H1 (cell line): Measurements from ENCODE around the gene PHLDA2. TPM values are rescaled to one million over a fixed set of nuclear protein-coding genes. Genes with fewer than 3 reads are reported as not detected.

Experiments
- CTCF ChIA-PET: fragments of 300-600 bp; sonication (Branson Sonifier 250); formaldehyde crosslinking; loops from one replicate; lab custom pipeline; 2021; ENCODE audit not compliant: partially characterized antibody; lab: Charles Lee
- POLR2A ChIA-PET: fragments of 300-600 bp; sonication (Branson Sonifier 250); formaldehyde crosslinking; loops from one replicate; lab custom pipeline; 2021; ENCODE audit warnings: inconsistent platforms; ENCODE audit not compliant: partially characterized antibody; lab: Charles Lee
- DNase-seq, 2 experiments: peaks; one replicate each; pipeline versions ENCODE4 v3.0.0 to v3.0.0-alpha.2; 2010 to 2022; ENCODE audit warnings: low spot score in 2 of 2, low read depth in 1 of 2, mixed read lengths in 1 of 2
- FAIRE-seq: peaks from 2 replicates; lab custom pipeline; 2011; peaks lifted over from hg19 to GRCh38; lab: Jason Lieb, UNC
- H2AFZ ChIP-seq: 2 replicates; pipeline ENCODE4 v1.8.1; 2012; ENCODE audit warnings: low read length, inconsistent platforms
- H2AK5ac ChIP-seq: 2 replicates; pipeline ENCODE4 v1.6.1; 2013; ENCODE audit warnings: low read depth, low read length
- H2BK120ac ChIP-seq: replicated peaks from 2 replicates; pipeline ENCODE3; 2013; ENCODE audit warnings: low read depth, low read length, inconsistent platforms
- H2BK12ac ChIP-seq: 2 replicates; pipeline ENCODE4 v1.6.1; 2013; ENCODE audit warnings: low read depth, low read length
- H2BK15ac ChIP-seq: 2 replicates; pipeline ENCODE4 v1.6.1; 2013; ENCODE audit warnings: low read length
- H2BK20ac ChIP-seq: 2 replicates; pipeline ENCODE4 v1.6.1; 2013; ENCODE audit warnings: low read length
- H2BK5ac ChIP-seq: 2 replicates; pipeline ENCODE4 v1.6.1; 2013; ENCODE audit warnings: low read depth, low read length
- H3K14ac ChIP-seq: 2 replicates; pipeline ENCODE4 v1.6.1; 2013; ENCODE audit warnings: inconsistent platforms; ENCODE audit not compliant: insufficient read length
- H3K18ac ChIP-seq: 2 replicates; pipeline ENCODE4 v1.6.1; 2013; ENCODE audit warnings: low read length; ENCODE audit errors: extremely low read depth
- H3K23ac ChIP-seq: 2 replicates; pipeline ENCODE4 v1.6.1; 2013; ENCODE audit warnings: inconsistent platforms; ENCODE audit not compliant: insufficient read length
- H3K23me2 ChIP-seq: 2 replicates; pipeline ENCODE4 v1.6.1; 2013; ENCODE audit warnings: low read depth, low read length
- H3K27ac ChIP-seq: 2 replicates; pipeline ENCODE4 v1.6.1; 2011; ENCODE audit warnings: low read depth, low read length, inconsistent platforms
- H3K27me3 ChIP-seq, 4 experiments: replicated peaks in 1 of 4; 1 replicate in 1 of 4; 2 replicates in 3 of 4; pipeline versions ENCODE4 v1.6.1 to v1.8.1; 2011 to 2013; ENCODE audit warnings: low read length in 3 of 4, mild to moderate bottlenecking in 3 of 4, inconsistent platforms in 2 of 4, mixed read lengths in 2 of 4, moderate library complexity in 1 of 4; ENCODE audit not compliant: control insufficient read depth in 3 of 4, insufficient read depth in 3 of 4; ENCODE audit errors: extremely low read depth in 1 of 4
- H3K36me3 ChIP-seq, 4 experiments: 2 replicates each; pipeline versions ENCODE4 v1.6.1 to v1.8.1; 2011 to 2013; ENCODE audit warnings: mild to moderate bottlenecking in 4 of 4, low read length in 3 of 4, moderate library complexity in 2 of 4, control low read depth in 1 of 4, inconsistent platforms in 1 of 4; ENCODE audit not compliant: insufficient read depth in 4 of 4, control insufficient read depth in 2 of 4
- H3K4ac ChIP-seq: replicated peaks from 2 replicates; pipeline ENCODE3; 2013; ENCODE audit warnings: low read length, low read depth, mixed read lengths, inconsistent platforms; ENCODE audit not compliant: insufficient read length
- H3K4me1 ChIP-seq, 4 experiments: replicated peaks in 1 of 4; 1 replicate in 1 of 4; 2 replicates in 3 of 4; pipeline versions ENCODE4 v1.6.1 to v1.8.1; 2011 to 2013; ENCODE audit warnings: low read length in 3 of 4, inconsistent platforms in 2 of 4, mixed read lengths in 1 of 4; ENCODE audit not compliant: insufficient read depth in 4 of 4, control insufficient read depth in 3 of 4
- H3K4me2 ChIP-seq, 2 experiments: 2 replicates each; pipeline versions ENCODE4 v1.6.1 to v1.8.1; 2011 to 2013; ENCODE audit warnings: low read depth in 2 of 2, low read length in 2 of 2, control low read depth in 1 of 2, inconsistent platforms in 1 of 2, mild to moderate bottlenecking in 1 of 2; ENCODE audit not compliant: insufficient read depth in 1 of 2
- H3K4me3 ChIP-seq, 4 experiments: fragments of 200-600, 300-600 bp in 1 of 4; sonication (generic), shearing (Covaris generic), sonication (Bioruptor Twin) in 1 of 4; 2 replicates each; pipeline versions ENCODE4 v1.5.1 to v1.8.1; 2011 to 2016; ENCODE audit warnings: low read length in 4 of 4, low read depth in 3 of 4, control low read depth in 2 of 4, inconsistent platforms in 2 of 4, mild to moderate bottlenecking in 2 of 4, mixed read lengths in 1 of 4, moderate library complexity in 1 of 4; ENCODE audit not compliant: insufficient read depth in 2 of 4; ENCODE audit errors: extremely low read depth in 1 of 4
- H3K56ac ChIP-seq: replicated peaks from 2 replicates; pipeline ENCODE3; 2013; ENCODE audit warnings: low read depth, mild to moderate bottlenecking, mixed read lengths, low read length, inconsistent platforms; ENCODE audit not compliant: insufficient read length
- H3K79me1 ChIP-seq: 2 replicates; pipeline ENCODE4 v1.6.1; 2013; ENCODE audit warnings: low read depth, low read length, control low read depth
- H3K79me2 ChIP-seq, 2 experiments: 2 replicates each; pipeline versions ENCODE4 v1.6.1 to v1.8.1; 2012 to 2013; ENCODE audit warnings: low read length in 2 of 2, mild to moderate bottlenecking in 2 of 2, inconsistent platforms in 1 of 2; ENCODE audit not compliant: insufficient read depth in 2 of 2, control insufficient read depth in 1 of 2
- H3K9ac ChIP-seq, 4 experiments: replicated peaks in 1 of 4; 1 replicate in 1 of 4; 2 replicates in 3 of 4; pipeline versions ENCODE4 v1.6.1 to v1.8.1; 2011 to 2013; ENCODE audit warnings: low read depth in 3 of 4, low read length in 3 of 4, control low read depth in 2 of 4, mild to moderate bottlenecking in 2 of 4, moderate library complexity in 2 of 4, inconsistent platforms in 1 of 4; ENCODE audit errors: extremely low read depth in 1 of 4
- H3K9me3 ChIP-seq, 2 experiments: 2 replicates each; pipeline versions ENCODE4 v1.6.1 to v1.8.1; 2012 to 2013; ENCODE audit warnings: mild to moderate bottlenecking in 2 of 2, moderate library complexity in 2 of 2, control low read depth in 1 of 2, inconsistent platforms in 1 of 2, low read depth in 1 of 2, low read length in 1 of 2, mixed read lengths in 1 of 2; ENCODE audit not compliant: insufficient read depth in 2 of 2
- H4K20me1 ChIP-seq, 2 experiments: replicated peaks in 1 of 2; 2 replicates each; pipeline versions ENCODE3 to v1.8.1; 2011 to 2013; ENCODE audit warnings: inconsistent platforms in 2 of 2, low read length in 2 of 2, mild to moderate bottlenecking in 1 of 2; ENCODE audit not compliant: insufficient read depth in 2 of 2, control insufficient read depth in 1 of 2
- H4K5ac ChIP-seq: 2 replicates; pipeline ENCODE4 v1.6.1; 2013; ENCODE audit warnings: low read length, low read depth, mixed read lengths, inconsistent platforms; ENCODE audit not compliant: insufficient read length
- H4K8ac ChIP-seq: 2 replicates; pipeline ENCODE4 v1.8.0; 2013; ENCODE audit warnings: mild to moderate bottlenecking, moderate library complexity, low read length, inconsistent platforms; ENCODE audit not compliant: insufficient read depth; ENCODE audit errors: extremely low read depth
- H4K91ac ChIP-seq: replicated peaks from 2 replicates; pipeline ENCODE3; 2013; ENCODE audit warnings: low read length, mixed read lengths, inconsistent platforms; ENCODE audit not compliant: insufficient read length
- EGR1 ChIP-seq: IDR thresholded peaks from 2 replicates; pipeline ENCODE4 v1.6.1; 2011; ENCODE audit warnings: low read depth, low read length, borderline replicate concordance
- JUND ChIP-seq: IDR thresholded peaks from 2 replicates; pipeline ENCODE4 v1.6.1; 2011; ENCODE audit warnings: mild to moderate bottlenecking, improper control_type of control experiment, low read length
- SIRT6 ChIP-seq: IDR thresholded peaks from one replicate; pipeline ENCODE4 v1.7.1; 2012; ENCODE audit warnings: low read length, inconsistent platforms
- WGBS, 2 experiments: shearing (Covaris generic) in 1 of 2; methylation state at CpG; one replicate each; pipeline versions ENCODE4 v1.1.6 to v1.1.7; 2013 to 2015; ENCODE audit warnings: low lambda C conversion rate in 2 of 2, mixed read lengths in 2 of 2, inconsistent platforms in 1 of 2, low coverage in 1 of 2, missing lambda C conversion rate in 1 of 2; ENCODE audit not compliant: insufficient replicate concordance in 2 of 2, insufficient coverage in 1 of 2, insufficient read length in 1 of 2; ENCODE audit errors: extremely low coverage in 1 of 2, missing lambda C conversion rate in 1 of 2; 5-methylcytosine and 5-hydroxymethylcytosine counted together
- polyA plus RNA-seq, 7 experiments: library from polyadenylated mRNA; depleted of rRNA in 3 of 7; stranded (reverse) in 5 of 7; unstranded in 2 of 7; fragments of >200 nt in 5 of 7; fragments of 200-250 nt in 2 of 7; gene quantifications; 1 replicate in 5 of 7; 2 replicates in 1 of 7; 4 replicates in 1 of 7; pipeline versions ENCODE4 v1.2.1 to v1.2.3, GENCODE V29; 2011 to 2013; ENCODE audit warnings: missing spikeins in 2 of 7, mixed read lengths in 2 of 7
- total RNA-seq: library from RNA; stranded (reverse); fragmentation: NEBNext Ultra II Directional; extraction: Animal tissue kit (Norgen Biotek cat#: 25700); gene quantifications from 2 replicates; pipeline ENCODE4 v1.2.1, GENCODE V29; 2021

Gene PHLDA2
- total and polyA plus RNA-seq, 2 of the 8 experiments (the other 6 are each of a cell fraction or from before 2014, with no cell fraction given) = 5.2 to 7.6 TPM

GRCh38 chr11:2912498-2912897 lies 16.7 kb downstream of the PHLDA2 start:
- Histone ChIP-seq H3K79me1 (no peaks in the 10 kb centered on the region), H2BK15ac (0 out of 2 replicates have a peak overlapping the region, but pooled peaks have one; percentile 16), H3K4ac (no peak overlapping the region), H4K8ac (no peak overlapping the region; the same call in 1 of the 2 replicates), H2AFZ (no peak overlapping the region), H3K4me2 (no peak overlapping the region), H2BK120ac (no peak overlapping the region), H3K56ac (no peak overlapping the region), H3K27me3 (no peaks in the 10 kb centered on the region), H3K79me2 (no peaks in the 10 kb centered on the region), H2BK12ac (peak overlapping the region; percentile 27; the same call in 1 of the 2 replicates), H4K20me1 (peaks cover 0 to 4% of the 10 kb centered on the region in 2 experiments), H3K23me2 (no peaks in the 10 kb centered on the region), H3K18ac (no peak overlapping the region), H3K27ac (no peak overlapping the region), H2BK20ac (no peak overlapping the region), H3K36me3 (no peaks in the 10 kb centered on the region), H3K4me3 (no peak overlapping the region), H4K5ac (no peak overlapping the region), H3K9me3 (no peaks in the 10 kb centered on the region), H2AK5ac (peak overlapping the region; percentile 53; the same call in 1 of the 2 replicates), H3K23ac (no peak overlapping the region), H3K4me1 (peaks cover 0 to 19% (median 8%) of the 10 kb centered on the region in 4 experiments; a peak in 4 of 7 replicates), H3K9ac (no peak overlapping the region), H2BK5ac (no peak overlapping the region), H3K14ac (no peak overlapping the region), H4K91ac (no peak overlapping the region)
- DNase-seq (no peak), FAIRE-seq (no peak)
- TF ChIP-seq JUND (peak; percentile 65; the same call in 1 of the 2 replicates), EGR1 (peak; percentile 52; the same call in 1 of the 2 replicates), SIRT6 (no peak)
- 71% methylated on average over 5 of the region's 5 CpGs; no CpG with 5 or more reads in 1 of the 2 experiments for WGBS, 2 experiments
- ChIA-PET POLR2A (interaction anchor here (1.0 to 1.8 kb wide), 3 partner anchors 10 to 29 kb away, joined by 3 to 6 read pairs (median 5); partner anchors contain the start of gene PHLDA2), CTCF (interaction anchor here (1.1 to 3.4 kb wide), 4 partner anchors 21 to 381 kb away, joined by 3 to 19 read pairs (median 4); no protein-coding TSS in a partner anchor)
